Superior temporal gyrus (tissue), 1 donor: ENCODE data around the gene OVOL3.
A peak's percentile ranks its signal among the peaks of the same experiment; 100 is the strongest.
"Not testable (repeated sequence)": the region's sequence is repeated elsewhere in the genome, so short reads cannot be mapped to it uniquely, and the experiment has no call there.

Experiments used
- DNase-seq: peaks from one replicate; pipeline ENCODE4 v3.0.0-alpha.2; 2016; ENCODE audit errors: extremely low spot score

Gene OVOL3

DNA sequence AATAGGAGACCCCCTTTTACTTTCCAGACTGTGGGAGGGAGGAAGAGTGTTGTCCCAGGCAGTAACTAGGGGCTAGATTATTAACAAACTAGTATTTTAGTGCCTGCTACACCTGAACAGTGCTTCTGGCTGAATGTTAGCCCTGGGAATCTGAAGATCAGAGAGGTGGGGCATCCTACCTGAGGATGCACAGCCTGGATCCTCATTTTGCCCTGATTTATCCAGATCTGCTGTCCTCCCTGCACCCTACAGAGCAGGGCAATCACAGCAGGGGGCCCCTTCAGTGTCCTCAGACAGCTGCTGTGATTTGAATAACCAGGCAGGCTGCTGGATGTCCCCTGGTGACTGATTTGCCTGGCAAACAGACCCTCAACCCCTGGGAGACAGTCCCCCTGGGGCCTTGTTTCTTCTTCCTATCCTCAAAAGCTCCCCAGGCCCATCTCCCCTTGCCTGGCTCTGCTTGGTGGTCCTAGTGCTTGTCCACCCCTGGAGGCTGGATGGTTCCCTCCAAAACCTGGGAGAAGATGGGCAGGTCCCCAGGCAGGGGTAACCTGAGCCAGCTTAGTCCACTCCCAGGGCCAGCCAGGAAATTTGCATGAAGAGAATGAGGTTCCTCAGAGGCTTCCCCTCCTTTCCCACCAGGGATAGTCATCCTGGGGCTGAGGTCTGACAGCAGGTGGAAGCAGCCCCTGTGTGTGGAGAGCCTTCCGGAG, at the start of gene OVOL3:
OVOL3 (plus strand) TSS at position 657 of the 713 bp plus-strand sequence. CDS start 60 bp downstream, outside the sequence.
- no peak for DNase-seq

DNA sequence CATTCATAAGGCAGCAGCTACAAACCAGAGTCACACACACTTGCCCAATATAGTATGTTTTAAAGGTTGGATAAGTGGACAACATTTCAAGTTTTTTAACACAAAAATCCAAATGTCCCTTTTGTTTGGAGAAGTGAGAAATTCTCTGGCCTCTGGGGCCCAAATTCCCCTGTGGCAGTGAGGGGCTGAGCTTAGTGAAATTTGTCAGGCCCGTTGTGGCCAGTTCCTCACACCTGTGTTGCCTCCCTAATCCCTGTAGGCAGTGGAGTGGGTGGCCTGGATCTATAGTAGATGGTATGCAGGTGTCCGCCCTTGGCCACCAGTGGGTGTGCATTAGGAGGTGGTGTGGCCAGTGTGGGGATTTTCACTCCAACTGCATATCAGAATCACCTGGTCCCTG, 49.6 kb upstream of the OVOL3 start:
- DNase-seq = no peak

DNA sequence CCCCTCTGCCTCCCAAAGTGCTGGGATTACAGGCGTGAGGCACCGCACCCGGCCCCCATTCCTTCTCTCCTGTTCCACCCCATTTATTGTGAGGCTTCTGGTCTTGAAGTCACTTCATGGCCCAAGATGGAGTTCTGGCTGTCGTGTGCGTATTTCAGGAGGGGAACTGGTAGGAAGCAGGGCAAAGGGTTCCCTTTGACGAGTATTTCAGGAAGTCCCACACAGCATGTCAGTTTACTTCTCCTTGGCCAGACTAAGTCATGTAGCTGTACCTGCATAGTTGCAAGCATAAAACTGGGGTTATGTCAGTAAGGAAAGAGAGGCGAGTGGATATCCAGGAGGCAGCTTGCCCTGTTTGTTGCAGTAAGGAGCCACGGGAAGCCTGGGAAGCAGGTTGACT, 46.1 kb upstream of the OVOL3 start:
- no peak for DNase-seq

DNA sequence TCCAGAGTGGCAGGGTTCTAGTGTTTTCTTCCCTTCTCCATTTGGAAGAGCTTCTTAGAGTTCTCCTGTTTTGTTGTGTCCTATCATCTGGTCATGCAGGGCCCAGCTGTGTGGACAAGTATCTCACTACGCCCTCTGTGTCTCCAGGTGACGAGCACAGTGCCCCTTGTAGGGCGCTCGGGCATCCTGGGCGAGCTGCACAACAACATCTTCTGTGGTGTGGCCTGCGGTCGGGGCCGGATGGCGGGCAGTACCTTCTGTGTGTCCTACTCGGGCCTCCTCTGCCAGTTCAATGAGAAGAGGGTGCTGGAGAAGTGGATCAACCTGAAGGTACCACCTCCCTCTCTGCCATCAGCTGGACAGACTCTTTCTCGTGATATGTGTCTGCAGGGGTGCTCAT, 43.3 kb upstream of the OVOL3 start:
- no peak for DNase-seq

DNA sequence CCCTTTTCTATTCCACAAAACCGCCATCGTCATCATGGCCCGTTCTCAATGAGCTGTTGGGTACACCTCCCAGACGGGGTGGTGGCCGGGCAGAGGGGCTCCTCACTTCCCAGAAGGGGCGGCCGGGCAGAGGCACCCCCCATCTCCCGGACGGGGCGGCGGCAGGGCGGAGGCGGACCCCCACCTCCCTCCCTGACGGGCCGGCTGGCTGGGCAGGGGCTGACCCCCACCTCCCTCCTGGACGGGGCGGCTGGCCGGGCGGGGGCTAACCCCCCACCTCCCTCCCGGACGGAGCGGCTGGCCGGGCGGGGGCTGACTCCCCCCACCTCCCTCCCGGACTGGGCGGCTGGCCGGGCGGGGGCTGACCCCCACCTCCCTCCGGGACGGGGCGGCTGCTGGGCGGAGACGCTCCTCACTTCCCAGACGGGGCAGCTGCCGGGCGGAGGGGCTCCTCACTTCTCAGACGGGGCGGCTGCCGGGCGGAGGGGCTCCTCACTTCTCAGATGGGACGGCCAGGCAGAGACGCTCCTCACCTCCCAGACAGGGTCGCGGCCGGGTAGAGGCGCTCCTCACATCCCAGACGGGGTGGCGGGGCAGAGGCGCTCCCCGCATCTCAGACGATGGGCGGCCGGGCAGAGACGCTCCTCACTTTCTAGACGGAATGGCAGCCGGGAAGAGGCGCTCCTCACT, 42.0 kb upstream of the OVOL3 start:
- DNase-seq = not testable (repeated sequence)

DNA sequence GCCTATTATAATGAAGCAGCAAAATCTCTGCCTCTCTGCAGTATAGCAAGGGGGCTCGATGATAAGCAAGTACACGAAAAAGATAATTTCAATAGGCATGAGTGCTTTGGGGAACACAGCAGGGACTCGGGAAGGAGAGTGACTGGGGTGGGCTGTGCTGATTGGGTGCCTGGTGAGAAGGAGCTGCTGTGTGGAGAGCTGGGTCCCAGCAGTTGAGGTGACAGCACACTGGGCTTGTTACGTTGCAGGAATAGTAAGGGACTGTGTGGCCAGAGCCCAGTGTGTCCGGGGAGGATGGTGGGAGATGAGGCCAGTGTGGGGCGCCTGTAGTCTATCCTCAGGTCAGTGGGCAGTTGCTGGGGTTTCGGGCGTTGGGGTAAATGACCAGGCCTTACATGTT, 38.9 kb upstream of the OVOL3 start:
- no peak for DNase-seq

DNA sequence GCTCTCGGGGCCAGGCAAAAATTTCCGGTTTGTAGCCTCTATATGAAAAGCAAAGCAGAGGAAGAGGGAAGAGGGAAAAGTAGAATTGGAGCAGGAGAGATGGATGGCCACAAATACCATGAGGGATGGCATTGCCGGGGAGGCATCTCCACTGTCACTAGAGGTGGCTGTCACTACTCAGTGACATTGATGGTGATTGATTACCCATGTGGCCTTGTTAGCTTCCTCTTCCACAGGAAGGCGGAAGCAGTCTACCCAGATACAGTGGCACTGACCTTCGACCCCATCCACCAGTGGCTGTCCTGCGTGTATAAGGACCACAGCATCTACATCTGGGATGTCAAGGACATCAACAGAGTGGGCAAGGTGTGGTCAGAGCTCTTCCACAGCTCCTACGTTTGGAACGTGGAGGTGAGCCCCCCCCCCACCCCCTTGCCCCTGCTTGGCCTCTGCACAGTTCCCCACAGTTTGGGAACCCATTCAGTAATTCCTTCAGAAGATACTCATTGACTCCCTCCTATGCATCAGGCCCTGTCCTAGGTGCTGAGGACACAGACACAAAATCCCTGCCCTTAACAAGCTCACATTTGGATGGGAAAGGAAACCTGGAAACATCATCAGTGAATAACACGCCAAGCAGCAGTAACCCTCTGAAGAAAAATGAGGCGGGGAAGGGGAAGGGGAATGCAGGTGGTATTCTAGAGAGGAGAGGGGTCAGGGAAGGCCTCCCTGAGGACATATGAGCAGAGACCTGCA, 37.6 kb upstream of the OVOL3 start:
- DNase-seq = no peak

DNA sequence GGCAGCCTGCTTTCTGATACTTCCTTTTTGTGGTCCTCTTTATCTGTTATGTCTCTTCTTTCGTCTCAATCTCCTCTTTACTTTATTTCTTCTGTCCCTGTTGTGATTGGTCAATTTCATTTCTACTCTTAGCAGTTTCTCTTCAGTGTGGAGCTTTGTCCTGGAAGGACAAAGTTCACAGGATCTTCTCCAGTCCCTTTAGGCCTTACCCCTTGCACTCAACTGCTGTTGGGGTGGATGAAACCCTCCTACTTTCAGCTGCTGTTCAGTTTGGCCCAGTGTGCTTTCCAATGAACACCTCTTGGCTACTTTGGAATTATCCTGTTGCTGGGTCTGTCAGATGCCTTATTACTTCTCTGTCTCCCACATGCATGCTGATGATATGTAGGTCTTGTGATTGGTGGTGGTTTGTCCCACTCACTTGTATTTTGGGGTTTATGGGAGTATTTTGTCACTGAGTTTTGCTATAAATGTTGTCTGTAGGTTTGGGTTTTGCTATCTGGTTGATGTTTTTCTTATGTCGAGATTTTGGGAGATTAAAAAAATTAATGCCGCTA, 31.5 kb upstream of the OVOL3 start:
- DNase-seq = no peak

DNA sequence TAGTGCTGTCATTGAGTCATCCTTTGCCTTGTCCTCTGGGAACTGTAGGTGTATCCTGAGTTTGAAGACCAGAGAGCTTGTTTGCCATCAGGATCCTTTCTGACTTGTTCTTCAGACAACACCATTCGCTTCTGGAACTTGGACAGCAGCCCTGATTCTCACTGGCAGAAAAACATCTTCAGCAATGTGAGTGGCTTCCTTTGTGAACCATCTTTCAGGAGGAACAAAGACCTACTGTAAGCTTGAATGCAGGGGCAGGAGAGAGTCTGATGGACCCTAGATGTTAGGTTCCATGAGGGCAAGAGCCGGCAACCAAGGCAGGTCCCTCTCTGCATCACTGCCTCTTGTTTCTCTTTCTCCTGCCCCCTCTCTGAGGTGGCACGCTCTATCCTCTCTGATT, 29.6 kb upstream of the OVOL3 start:
- peak; percentile 96 for DNase-seq

DNA sequence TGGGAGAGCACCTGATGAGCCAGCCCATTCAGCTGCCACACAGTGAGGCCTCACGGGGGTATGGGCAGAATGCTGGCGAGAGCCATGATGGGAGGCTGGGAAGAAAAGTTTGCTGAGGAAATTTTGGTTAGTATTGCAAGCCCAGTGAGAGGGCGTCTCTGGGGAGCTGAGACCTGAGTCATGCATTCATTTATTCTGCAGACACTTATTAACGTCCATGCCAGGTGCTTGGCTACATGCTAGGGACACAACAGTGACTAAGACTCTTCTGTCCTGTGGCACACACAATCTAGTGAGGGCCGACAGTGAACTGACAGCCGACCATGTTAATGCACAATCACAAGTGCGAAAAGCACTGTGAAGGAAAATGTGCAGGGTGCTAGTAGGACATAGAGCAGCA, 29.0 kb upstream of the OVOL3 start:
- no peak for DNase-seq

DNA sequence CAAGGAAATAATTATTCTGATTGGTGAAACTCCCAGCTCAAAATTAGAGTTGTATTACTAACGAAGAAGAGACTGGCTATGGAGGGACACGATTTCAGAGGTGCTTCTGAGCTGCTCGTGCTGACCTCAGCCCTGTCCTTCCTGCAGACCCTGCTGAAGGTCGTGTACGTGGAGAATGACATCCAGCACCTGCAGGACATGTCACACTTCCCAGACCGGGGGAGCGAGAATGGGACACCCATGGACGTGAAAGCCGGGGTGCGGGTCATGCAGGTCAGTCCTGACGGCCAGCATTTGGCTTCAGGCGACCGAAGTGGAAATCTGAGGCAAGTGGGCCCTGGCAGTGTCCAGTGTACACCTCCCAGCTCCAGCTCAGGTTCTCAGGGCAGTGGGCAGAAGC, 28.0 kb upstream of the OVOL3 start:
- no peak for DNase-seq

DNA sequence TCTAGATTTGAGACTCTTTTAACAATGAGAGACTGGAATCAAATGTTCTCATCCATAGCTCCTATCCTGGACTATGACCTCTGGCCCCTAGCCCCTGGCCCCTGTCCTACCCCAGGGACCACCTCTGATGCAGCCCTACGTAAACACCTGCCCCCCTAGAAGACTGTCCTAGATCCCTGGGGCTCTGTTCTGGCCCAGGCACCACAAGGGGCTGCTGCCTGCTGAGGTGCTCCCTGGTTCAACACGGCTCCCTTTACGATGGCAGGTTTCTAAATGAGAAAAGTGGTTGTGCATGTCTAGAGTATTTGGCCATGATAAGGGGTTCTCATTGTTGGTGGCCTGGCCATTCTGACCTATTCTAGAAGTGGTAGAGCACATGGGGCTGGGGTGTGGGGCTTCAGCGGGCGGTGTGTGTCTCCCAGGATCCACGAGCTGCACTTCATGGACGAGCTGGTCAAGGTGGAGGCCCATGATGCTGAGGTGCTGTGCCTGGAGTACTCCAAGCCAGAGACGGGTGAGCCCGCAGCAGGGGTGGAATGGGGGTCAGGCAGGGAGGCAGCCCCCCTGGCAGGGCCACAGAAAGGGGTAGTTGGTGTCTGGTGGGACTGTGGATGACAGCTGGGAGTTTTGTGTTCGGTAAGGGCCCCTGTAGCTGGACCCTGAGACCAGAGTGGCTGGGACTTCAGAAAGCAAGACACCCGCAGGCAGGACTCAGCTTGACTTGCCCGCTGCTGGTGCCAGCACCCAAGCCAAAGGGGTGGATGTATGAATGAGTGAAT, 26.5 kb upstream of the OVOL3 start:
- DNase-seq = no peak

DNA sequence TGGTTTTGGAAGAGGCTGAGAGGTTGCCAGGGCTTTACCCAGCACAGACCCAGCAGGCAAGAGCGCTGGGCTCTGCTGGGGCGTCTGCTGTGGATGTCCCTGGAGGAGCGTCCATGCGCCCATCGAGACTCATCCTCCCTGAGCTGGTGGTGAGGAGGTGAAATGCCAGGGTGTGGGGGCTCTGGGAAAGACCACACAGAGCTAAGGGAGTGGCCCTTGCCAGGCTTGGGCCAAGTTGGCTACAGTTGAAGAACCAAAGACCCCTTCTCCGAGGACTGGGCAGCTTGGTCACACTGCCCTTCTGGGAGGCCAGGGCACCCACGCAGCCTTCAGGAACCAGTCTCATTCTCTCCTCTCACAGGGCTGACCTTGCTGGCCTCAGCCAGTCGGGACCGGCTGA, 24.6 kb upstream of the OVOL3 start:
- no peak for DNase-seq

DNA sequence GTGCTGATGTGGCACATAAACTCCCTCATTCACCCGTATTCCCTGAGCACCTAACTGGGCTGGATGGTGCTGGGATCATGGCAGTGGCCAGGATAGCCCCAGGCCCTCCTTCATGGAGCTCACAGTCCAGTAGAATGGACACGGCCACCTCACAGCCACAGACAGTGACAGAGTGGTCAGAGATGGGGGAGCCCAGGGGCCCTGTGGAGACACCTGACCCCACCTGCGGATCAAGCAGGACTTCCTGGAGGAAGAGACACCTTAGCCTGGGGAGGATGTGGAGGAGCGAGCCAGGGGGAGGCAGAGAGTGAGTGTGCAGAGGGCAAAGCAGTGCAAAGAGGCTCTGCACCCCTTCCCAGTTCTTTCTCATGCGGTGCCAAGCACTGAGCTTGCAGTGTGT, 21.1 kb upstream of the OVOL3 start:
- DNase-seq = no peak

DNA sequence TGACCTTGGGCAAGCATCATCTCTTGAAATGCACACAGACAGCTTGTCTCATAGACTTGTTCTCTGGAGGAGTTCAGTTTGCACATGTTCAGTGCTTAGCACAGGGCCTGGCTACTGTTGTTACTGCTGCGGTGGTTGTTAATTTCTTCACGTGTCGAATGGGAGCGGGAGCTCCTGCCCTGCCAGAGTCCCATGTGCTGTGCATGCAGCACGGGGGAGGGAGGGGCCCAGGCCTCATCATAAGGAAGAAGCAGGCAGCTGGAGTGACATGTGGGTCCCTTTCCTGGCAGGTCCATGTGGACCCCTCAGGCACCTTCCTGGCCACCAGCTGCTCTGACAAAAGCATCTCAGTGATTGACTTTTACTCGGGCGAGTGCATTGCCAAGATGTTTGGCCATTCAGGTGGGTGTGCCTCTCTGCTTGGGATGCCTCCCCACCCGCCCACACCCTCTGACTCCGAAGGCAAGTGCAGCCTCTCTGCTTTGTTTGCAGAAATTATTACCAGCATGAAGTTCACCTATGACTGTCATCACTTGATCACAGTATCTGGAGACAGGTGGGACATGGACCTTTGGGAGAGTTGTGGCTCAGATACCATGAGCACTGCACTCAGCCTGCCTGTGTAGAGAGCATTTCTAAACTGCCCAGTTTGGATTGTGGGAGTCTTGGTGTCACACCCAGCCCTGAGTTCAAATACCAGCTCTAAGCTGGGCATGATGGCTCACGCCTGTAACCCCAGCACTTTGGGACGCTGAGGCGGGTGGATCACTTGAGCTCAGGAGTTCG, 19.8 kb upstream of the OVOL3 start:
- DNase-seq = no peak

DNA sequence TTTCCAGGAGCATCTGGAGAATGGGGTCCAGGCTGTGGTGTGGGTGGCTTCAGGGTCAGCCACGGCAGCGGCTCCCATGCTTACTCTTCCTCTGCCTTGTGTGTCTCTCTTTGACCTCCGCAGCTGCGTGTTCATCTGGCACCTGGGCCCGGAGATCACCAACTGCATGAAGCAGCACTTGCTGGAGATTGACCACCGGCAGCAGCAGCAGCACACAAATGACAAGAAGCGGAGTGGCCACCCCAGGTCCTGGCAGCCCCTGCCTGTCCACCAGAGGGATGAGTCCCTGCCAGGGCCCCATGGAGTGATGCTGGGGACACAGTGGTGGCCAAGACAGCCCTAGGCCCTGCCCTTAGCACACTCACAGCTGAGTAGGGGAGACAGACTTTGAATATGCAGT, 18.4 kb upstream of the OVOL3 start:
- no peak for DNase-seq

DNA sequence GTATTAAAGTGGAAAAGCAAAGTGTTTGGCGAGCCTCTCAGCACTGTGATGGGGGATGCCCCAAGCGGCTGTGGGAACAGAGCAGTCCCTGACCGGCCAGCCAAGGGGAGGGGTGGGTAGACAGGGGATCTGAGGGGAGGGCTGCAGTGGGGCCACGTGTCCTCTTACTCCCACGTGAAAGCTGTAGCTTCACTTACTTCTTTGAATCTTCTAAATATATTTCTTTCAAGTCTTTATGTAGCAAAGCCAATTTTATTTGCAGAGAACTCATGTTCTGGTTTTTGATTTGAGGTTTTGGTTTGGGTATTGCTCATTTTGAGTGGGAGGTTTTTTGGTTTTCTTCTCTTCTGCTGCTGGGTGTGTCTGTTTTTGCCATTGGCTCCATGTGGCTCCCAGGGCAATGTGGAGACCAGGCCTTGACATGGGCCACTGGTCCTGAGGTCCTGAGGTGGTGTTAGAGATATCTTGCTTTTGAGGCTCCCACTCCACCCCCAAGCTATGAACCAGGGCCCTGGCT, 17.7 kb upstream of the OVOL3 start:
- DNase-seq = no peak

DNA sequence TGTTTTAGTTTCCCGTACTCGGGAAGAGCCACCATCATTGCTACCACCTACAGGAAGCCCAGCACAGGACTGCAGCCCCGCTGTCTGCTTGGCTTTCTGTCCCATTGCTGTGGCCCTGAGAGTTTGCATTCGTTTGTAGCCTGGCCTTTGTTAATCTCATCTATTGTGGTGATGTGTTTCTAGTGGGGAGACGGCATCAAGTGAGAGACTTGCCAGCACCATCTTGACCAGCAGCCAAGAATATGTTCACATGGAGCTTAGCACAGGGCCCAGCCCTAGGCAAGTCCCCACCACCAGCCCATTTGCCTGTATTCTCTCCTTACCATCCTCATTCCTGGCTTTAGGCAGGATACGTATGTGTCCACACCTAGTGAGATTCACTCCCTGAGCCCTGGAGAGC, 17.3 kb upstream of the OVOL3 start:
- DNase-seq = peak; percentile 82

DNA sequence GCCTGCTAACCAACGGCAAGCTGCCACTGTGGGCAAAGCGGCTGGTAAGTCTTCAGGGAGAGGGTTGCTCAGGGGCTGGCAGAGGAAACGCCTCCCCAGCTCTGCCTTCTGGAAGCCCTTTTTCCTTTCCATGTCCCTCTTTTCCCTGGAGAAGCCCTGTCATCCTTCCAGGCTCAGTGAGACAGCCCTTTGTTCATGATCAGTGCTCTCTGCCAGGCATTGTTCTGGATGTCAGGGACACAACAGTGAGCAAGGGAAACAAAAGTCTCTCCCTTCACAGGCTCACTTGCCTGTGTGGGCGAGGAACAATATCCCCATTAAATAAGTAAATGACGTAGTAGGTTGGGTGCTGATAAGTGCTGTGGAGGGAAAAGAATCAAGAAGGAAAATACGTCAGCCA, 13.9 kb upstream of the OVOL3 start:
- peak; percentile 97 for DNase-seq

DNA sequence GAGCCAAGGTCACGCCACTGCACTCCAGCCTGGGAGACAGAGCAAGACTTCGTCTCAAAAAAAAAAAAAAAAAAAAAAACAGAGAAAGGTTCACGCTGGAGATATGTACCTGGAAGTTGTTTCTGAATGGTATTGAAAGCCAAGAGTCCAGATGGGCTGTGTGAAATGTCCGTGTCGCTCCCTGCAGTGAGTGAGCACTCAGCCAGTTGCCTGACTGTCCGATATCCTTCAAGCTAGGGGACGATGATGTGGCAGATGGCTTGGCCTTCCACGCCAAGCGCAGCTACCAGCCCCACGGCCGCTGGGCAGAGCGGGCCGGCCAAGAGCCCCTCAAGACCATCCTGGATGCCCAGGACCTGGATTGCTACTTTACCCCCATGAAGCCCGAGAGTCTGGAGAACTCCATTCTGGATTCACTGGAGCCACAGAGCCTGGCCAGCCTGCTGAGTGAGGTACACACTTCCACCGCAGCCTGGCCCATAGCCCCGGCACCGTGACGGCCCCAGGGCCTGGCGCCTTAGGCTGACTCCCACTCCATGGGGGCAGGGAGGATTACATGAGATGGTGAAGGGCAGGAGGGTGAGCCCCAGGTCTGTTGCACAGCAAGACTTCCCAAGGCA, 11.7 kb upstream of the OVOL3 start:
- no peak for DNase-seq
